Measurements from ENCODE around the gene CFAP157. TPM values are rescaled to one million over a fixed set of nuclear protein-coding genes. Genes with fewer than 3 reads are reported as not detected.
A peak's percentile ranks its signal among the peaks of the same experiment; 100 is the strongest.

Gene CFAP157
- total RNA-seq, 1 experiment from 2014 or later, result 0.22 TPM

- no peak for TF ChIP-seq CBX3 (IDR thresholded peaks at IDR 0.05; ENCODE audit: low read depth)
These were observed 13.1 kb upstream of the CFAP157 start (continued) for GRCh38 chr9:127693697-127694096.

GRCh38 chr9:127694890-127695720 lies 11.7 kb upstream of the CFAP157 start:
- DNase-seq (ENCODE audit: low read depth, low spot score) (no peak), ATAC-seq (no peak)
- Histone ChIP-seq H3K9ac (ENCODE audit: low read length) (no peak overlapping the region), H3K4me1 (ENCODE audit: control insufficient read depth in 1 of 2, insufficient read depth in 2 of 2, low read length in 2 of 2) (peaks cover 9 to 19% of the 10 kb centered on the region in 2 experiments), H3K27me3 (ENCODE audit: insufficient read depth, low read length) (no peaks in the 10 kb centered on the region), H2AFZ (ENCODE audit: low read depth, low read length, poor library complexity, severe bottlenecking) (no peak overlapping the region), H3K9me2 (ENCODE audit: insufficient read depth) (no peaks in the 10 kb centered on the region), H3K9me3 (ENCODE audit: control insufficient read depth in 1 of 2, insufficient read depth in 1 of 2, low read depth in 1 of 2, low read length in 2 of 2) (no peaks in the 10 kb centered on the region), H3K27ac (ENCODE audit: low read depth, low read length) (no peak overlapping the region), H3K36me3 (ENCODE audit: control insufficient read depth in 1 of 2, insufficient read depth in 2 of 2, low read length in 2 of 2) (0 out of 4 replicates have a peak, but pooled peaks cover 0 to 4% of the 10 kb centered on the region in 2 experiments), H3K79me2 (ENCODE audit: insufficient read depth, low read length) (no peaks in the 10 kb centered on the region), H4K20me1 (ENCODE audit: insufficient read depth) (no peaks in the 10 kb centered on the region), H3K4me3 (replicated peaks in 1 of 2; ENCODE audit: low read depth in 1 of 2, low read length in 2 of 2) (no peak overlapping the region), H3K4me2 (ENCODE audit: low read length) (no peak overlapping the region)
- ChIA-PET CTCF (no interaction called here), POLR2A (no interaction called here), RAD21 (ENCODE audit: low non-redundant PET in 1 of 2, low total read pairs in 2 of 2, uncharacterized antibody in 2 of 2, unreplicated experiment in 2 of 2) (no interaction called here)
- no TSS peak for BruUV-seq (replicated peaks)
- intact Hi-C loops (cut with micrococcal nuclease), result no loop called here
- TF ChIP-seq POLR2A (IDR thresholded peaks at IDR 0.05; ENCODE audit: borderline replicate concordance, extremely low read depth, insufficient read depth, insufficient read length) (no peak), SIN3A (IDR thresholded peaks at IDR 0.05; ENCODE audit: low read depth) (0 out of 2 replicates have a peak, but pooled peaks have one; percentile 15), EZH2 (IDR thresholded peaks at IDR 0.05) (no peak), SP1 (IDR thresholded peaks at IDR 0.05; ENCODE audit: low read depth) (no peak), JUND (IDR thresholded peaks at IDR 0.05) (no peak)

- intact Hi-C loops (cut with micrococcal nuclease), result no loop called here
- BruUV-seq (replicated peaks), result no TSS peak
These were observed 9.2 kb upstream of the CFAP157 start for GRCh38 chr9:127697575-127697974.

More at GRCh38 chr9:127697575-127697974, 9.2 kb upstream of the CFAP157 start:
- Histone ChIP-seq H3K79me2 (ENCODE audit: insufficient read depth, low read length) (no peaks in the 10 kb centered on the region), H3K4me3 (replicated peaks in 1 of 2; ENCODE audit: low read depth in 1 of 2, low read length in 2 of 2) (no peak overlapping the region), H2AFZ (ENCODE audit: low read depth, low read length, poor library complexity, severe bottlenecking) (no peak overlapping the region), H3K9me3 (ENCODE audit: control insufficient read depth in 1 of 2, insufficient read depth in 1 of 2, low read depth in 1 of 2, low read length in 2 of 2) (no peaks in the 10 kb centered on the region), H4K20me1 (ENCODE audit: insufficient read depth) (no peaks in the 10 kb centered on the region), H3K4me2 (ENCODE audit: low read length) (no peak overlapping the region), H3K4me1 (ENCODE audit: control insufficient read depth in 1 of 2, insufficient read depth in 2 of 2, low read length in 2 of 2) (peaks cover 20 to 38% of the 10 kb centered on the region in 2 experiments), H3K36me3 (ENCODE audit: control insufficient read depth in 1 of 2, insufficient read depth in 2 of 2, low read length in 2 of 2) (no peaks in the 10 kb centered on the region), H3K27me3 (ENCODE audit: insufficient read depth, low read length) (no peaks in the 10 kb centered on the region), H3K9ac (ENCODE audit: low read length) (no peak overlapping the region), H3K27ac (ENCODE audit: low read depth, low read length) (no peak overlapping the region), H3K9me2 (ENCODE audit: insufficient read depth) (no peaks in the 10 kb centered on the region)
- DNase-seq (ENCODE audit: low read depth, low spot score) (no peak), ATAC-seq (no peak)
- ChIA-PET CTCF (interaction anchor here (0.6 kb wide), 1 partner anchor 172 kb away, joined by 4 read pairs; no protein-coding TSS in a partner anchor), RAD21 (ENCODE audit: low non-redundant PET in 1 of 2, low total read pairs in 2 of 2, uncharacterized antibody in 2 of 2, unreplicated experiment in 2 of 2) (no interaction called here), POLR2A (no interaction called here)
- no peak for TF ChIP-seq CTCF (IDR thresholded peaks at IDR 0.05 in 2 of 3, conservative IDR thresholded peaks at IDR 0.05 in 1 of 3; ENCODE audit: borderline replicate concordance in 1 of 3, insufficient read depth in 1 of 3, low read depth in 2 of 3, low read length in 2 of 3)
- TF ChIP-seq EZH2phosphoT487 (IDR thresholded peaks at IDR 0.05; ENCODE audit: borderline replicate concordance), result no peak
